Liver (tissue), 3 donors: ENCODE results near the gene TIMM23B.
"Not testable (repeated sequence)": the region's sequence is repeated elsewhere in the genome, so short reads cannot be mapped to it uniquely, and the experiment has no call there.

Experiments
- EGR1 ChIP-seq, 2 donors: IDR thresholded peaks; 2 replicates each; pipeline ENCODE4 v1.6.1; 2016 to 2018; ENCODE audit warnings: antibody characterized with exemption in 2 of 2, low read depth in 2 of 2
- GABPA ChIP-seq, 2 donors: IDR thresholded peaks in 1 of 2; conservative IDR thresholded peaks in 1 of 2; 2 replicates each; pipeline ENCODE4 v1.6.1; 2016; ENCODE audit warnings: antibody characterized with exemption in 2 of 2, mild to moderate bottlenecking in 1 of 2, moderate library complexity in 1 of 2
- HNF4G ChIP-seq: IDR thresholded peaks from 2 replicates; pipeline ENCODE4 v1.6.1; 2016; ENCODE audit warnings: antibody characterized with exemption
- JUND ChIP-seq, 2 donors: IDR thresholded peaks; 2 replicates each; pipeline ENCODE4 v1.6.1; 2016; ENCODE audit warnings: antibody characterized with exemption in 2 of 2
- RAD21 ChIP-seq, 2 donors: IDR thresholded peaks; 2 replicates each; pipeline ENCODE4 v1.6.1; 2016; ENCODE audit warnings: antibody characterized with exemption in 2 of 2, mild to moderate bottlenecking in 2 of 2
- SP1 ChIP-seq: IDR thresholded peaks from 2 replicates; pipeline ENCODE4 v1.6.1; 2018; ENCODE audit warnings: antibody characterized with exemption, mild to moderate bottlenecking
- TAF1 ChIP-seq: conservative IDR thresholded peaks from 2 replicates; pipeline ENCODE4 v1.6.1; 2016; ENCODE audit warnings: antibody characterized with exemption, mild to moderate bottlenecking
- YY1 ChIP-seq: IDR thresholded peaks from 2 replicates; pipeline ENCODE4 v1.6.1; 2016; ENCODE audit warnings: antibody characterized with exemption, mild to moderate bottlenecking
- TF ChIP-seq, protein P1 (sequence below): fragments of 150-350 bp; IDR thresholded peaks from 2 replicates; pipeline ENCODE4 v1.5.1; 2017; ENCODE audit warnings: improper control_type of control experiment, low read depth, low read length; ENCODE audit not compliant: missing input control
- TF ChIP-seq, protein P2 (sequence below): IDR thresholded peaks from 2 replicates; pipeline ENCODE4 v1.6.1; 2016; ENCODE audit warnings: antibody characterized with exemption
- TF ChIP-seq, protein P3 (sequence below): IDR thresholded peaks from 2 replicates; pipeline ENCODE4 v1.6.1; 2016; ENCODE audit warnings: antibody characterized with exemption, mild to moderate bottlenecking
- TF ChIP-seq, protein P4 (sequence below): IDR thresholded peaks from 2 replicates; pipeline ENCODE4 v1.6.1; 2016; ENCODE audit warnings: antibody characterized with exemption
- donor health status: healthy.
- donor health status: healthy.

DNA sequence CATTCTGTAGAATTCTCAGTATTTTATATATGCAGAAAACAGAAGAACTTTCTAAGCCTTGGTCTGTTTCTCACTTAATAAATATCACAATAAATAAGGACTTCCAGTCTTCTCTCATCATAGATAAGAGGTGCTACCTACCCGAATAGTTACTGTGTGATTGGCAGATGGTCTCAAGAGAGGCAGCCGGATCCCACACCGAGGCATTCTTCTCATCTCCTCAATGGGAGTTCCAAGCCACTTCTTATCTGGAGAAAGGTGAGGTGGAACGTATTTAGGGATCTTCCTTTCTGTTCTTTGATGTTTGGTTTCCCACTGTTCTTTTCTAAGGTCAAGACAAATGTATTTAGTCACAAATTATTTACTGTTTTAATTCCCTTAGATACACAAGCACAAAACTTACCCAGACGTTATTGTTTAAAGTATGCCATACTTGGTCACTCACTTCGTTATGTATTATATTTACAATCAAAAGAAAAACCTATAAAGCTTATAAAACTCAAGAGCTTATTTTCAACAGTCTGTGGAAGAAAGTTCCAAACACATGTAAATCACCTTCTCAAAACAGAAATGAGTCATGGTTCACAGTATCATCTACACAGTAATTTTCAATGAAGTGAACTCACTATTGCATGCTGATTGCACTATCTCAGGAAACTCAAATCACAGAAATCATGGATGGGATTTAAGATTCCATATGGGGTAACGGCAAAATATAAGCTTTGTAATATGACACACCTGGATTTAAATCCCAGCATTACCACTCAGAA, 9.7 kb upstream of the TIMM23B start:
- TF ChIP-seq, protein P1, sequence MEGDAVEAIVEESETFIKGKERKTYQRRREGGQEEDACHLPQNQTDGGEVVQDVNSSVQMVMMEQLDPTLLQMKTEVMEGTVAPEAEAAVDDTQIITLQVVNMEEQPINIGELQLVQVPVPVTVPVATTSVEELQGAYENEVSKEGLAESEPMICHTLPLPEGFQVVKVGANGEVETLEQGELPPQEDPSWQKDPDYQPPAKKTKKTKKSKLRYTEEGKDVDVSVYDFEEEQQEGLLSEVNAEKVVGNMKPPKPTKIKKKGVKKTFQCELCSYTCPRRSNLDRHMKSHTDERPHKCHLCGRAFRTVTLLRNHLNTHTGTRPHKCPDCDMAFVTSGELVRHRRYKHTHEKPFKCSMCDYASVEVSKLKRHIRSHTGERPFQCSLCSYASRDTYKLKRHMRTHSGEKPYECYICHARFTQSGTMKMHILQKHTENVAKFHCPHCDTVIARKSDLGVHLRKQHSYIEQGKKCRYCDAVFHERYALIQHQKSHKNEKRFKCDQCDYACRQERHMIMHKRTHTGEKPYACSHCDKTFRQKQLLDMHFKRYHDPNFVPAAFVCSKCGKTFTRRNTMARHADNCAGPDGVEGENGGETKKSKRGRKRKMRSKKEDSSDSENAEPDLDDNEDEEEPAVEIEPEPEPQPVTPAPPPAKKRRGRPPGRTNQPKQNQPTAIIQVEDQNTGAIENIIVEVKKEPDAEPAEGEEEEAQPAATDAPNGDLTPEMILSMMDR = not testable (repeated sequence)
- not testable (repeated sequence) for TF ChIP-seq EGR1 (IDR thresholded peaks at IDR 0.05; ENCODE audit: low read depth in 2 of 2); JUND (IDR thresholded peaks at IDR 0.05); YY1; RAD21 (IDR thresholded peaks at IDR 0.05); TAF1; GABPA (IDR thresholded peaks at IDR 0.05 in 1 of 2, conservative IDR thresholded peaks at IDR 0.05 in 1 of 2); SP1; HNF4G
- TF ChIP-seq, protein P2, sequence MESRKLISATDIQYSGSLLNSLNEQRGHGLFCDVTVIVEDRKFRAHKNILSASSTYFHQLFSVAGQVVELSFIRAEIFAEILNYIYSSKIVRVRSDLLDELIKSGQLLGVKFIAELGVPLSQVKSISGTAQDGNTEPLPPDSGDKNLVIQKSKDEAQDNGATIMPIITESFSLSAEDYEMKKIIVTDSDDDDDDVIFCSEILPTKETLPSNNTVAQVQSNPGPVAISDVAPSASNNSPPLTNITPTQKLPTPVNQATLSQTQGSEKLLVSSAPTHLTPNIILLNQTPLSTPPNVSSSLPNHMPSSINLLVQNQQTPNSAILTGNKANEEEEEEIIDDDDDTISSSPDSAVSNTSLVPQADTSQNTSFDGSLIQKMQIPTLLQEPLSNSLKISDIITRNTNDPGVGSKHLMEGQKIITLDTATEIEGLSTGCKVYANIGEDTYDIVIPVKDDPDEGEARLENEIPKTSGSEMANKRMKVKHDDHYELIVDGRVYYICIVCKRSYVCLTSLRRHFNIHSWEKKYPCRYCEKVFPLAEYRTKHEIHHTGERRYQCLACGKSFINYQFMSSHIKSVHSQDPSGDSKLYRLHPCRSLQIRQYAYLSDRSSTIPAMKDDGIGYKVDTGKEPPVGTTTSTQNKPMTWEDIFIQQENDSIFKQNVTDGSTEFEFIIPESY = not testable (repeated sequence)
- TF ChIP-seq, protein P3, sequence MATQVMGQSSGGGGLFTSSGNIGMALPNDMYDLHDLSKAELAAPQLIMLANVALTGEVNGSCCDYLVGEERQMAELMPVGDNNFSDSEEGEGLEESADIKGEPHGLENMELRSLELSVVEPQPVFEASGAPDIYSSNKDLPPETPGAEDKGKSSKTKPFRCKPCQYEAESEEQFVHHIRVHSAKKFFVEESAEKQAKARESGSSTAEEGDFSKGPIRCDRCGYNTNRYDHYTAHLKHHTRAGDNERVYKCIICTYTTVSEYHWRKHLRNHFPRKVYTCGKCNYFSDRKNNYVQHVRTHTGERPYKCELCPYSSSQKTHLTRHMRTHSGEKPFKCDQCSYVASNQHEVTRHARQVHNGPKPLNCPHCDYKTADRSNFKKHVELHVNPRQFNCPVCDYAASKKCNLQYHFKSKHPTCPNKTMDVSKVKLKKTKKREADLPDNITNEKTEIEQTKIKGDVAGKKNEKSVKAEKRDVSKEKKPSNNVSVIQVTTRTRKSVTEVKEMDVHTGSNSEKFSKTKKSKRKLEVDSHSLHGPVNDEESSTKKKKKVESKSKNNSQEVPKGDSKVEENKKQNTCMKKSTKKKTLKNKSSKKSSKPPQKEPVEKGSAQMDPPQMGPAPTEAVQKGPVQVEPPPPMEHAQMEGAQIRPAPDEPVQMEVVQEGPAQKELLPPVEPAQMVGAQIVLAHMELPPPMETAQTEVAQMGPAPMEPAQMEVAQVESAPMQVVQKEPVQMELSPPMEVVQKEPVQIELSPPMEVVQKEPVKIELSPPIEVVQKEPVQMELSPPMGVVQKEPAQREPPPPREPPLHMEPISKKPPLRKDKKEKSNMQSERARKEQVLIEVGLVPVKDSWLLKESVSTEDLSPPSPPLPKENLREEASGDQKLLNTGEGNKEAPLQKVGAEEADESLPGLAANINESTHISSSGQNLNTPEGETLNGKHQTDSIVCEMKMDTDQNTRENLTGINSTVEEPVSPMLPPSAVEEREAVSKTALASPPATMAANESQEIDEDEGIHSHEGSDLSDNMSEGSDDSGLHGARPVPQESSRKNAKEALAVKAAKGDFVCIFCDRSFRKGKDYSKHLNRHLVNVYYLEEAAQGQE = not testable (repeated sequence)
- TF ChIP-seq, protein P4, sequence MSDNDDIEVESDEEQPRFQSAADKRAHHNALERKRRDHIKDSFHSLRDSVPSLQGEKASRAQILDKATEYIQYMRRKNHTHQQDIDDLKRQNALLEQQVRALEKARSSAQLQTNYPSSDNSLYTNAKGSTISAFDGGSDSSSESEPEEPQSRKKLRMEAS = not testable (repeated sequence)
